HG03565 (cell line): Measurements from ENCODE around the gene KLHL29.
A peak's percentile ranks its signal among the peaks of the same experiment; 100 is the strongest.

Source experiments
- ATAC-seq: cut with Tn5 transposase; IDR thresholded peaks from one replicate; pipeline ENCODE4 v1.9.1; 2021; ENCODE audit warnings: mild to moderate bottlenecking, moderate library complexity; ENCODE audit not compliant: unreplicated experiment

KLHL29 gene

GRCh38 chr2:23445450-23445868, 60.5 kb downstream of the KLHL29 start:
- peak; percentile 31 for ATAC-seq

GRCh38 chr2:23446916-23447315, 61.9 kb downstream of the KLHL29 start:
- no peak for ATAC-seq

GRCh38 chr2:23447405-23447804, 62.4 kb downstream of the KLHL29 start:
- ATAC-seq, result no peak

- ATAC-seq, result no peak
These were observed 63.9 kb downstream of the KLHL29 start for GRCh38 chr2:23448906-23449305.

- ATAC-seq, result peak; percentile 85
These were observed 64.4 kb downstream of the KLHL29 start for GRCh38 chr2:23449413-23449812.

GRCh38 chr2:23449831-23450331, 64.9 kb downstream of the KLHL29 start:
- no peak for ATAC-seq

GRCh38 chr2:23452372-23452771, 67.4 kb downstream of the KLHL29 start:
- no peak for ATAC-seq

- no peak for ATAC-seq
These were observed 68.0 kb downstream of the KLHL29 start for GRCh38 chr2:23452853-23453420.

- ATAC-seq, result no peak
These were observed 68.5 kb downstream of the KLHL29 start for GRCh38 chr2:23453432-23453831.

- ATAC-seq, result no peak
These were observed 69.0 kb downstream of the KLHL29 start for GRCh38 chr2:23453836-23454460.

GRCh38 chr2:23454501-23455120, 69.6 kb downstream of the KLHL29 start:
- no peak for ATAC-seq

- no peak for ATAC-seq
These were observed 71.4 kb downstream of the KLHL29 start for GRCh38 chr2:23456396-23456795.

- no peak for ATAC-seq
These were observed 72.1 kb downstream of the KLHL29 start for GRCh38 chr2:23456881-23457760.

- no peak for ATAC-seq
These were observed 73.2 kb downstream of the KLHL29 start for GRCh38 chr2:23457990-23458682.

GRCh38 chr2:23459032-23459431, 74.1 kb downstream of the KLHL29 start:
- ATAC-seq, result no peak

GRCh38 chr2:23460228-23460627, 75.2 kb downstream of the KLHL29 start:
- no peak for ATAC-seq

GRCh38 chr2:23460993-23461392, 76.0 kb downstream of the KLHL29 start:
- no peak for ATAC-seq

- no peak for ATAC-seq
These were observed 79.2 kb downstream of the KLHL29 start for GRCh38 chr2:23464156-23464555.

GRCh38 chr2:23464905-23465537, 80.0 kb downstream of the KLHL29 start:
- no peak for ATAC-seq

- no peak for ATAC-seq
These were observed 81.0 kb downstream of the KLHL29 start for GRCh38 chr2:23465936-23466335.
